ENCODE results near the gene TCAF2. TPM values are rescaled to one million over a fixed set of nuclear protein-coding genes. Genes with fewer than 3 reads are reported as not detected.
"Not testable (repeated sequence)": the region's sequence is repeated elsewhere in the genome, so short reads cannot be mapped to it uniquely, and the experiment has no call there.

Gene TCAF2
- polyA plus RNA-seq, 1 donor from 2014 or later, result 0.28 TPM

GRCh38 chr7:143639372-143639771, 18.6 kb downstream of the TCAF2 start:
- H3K9me2 ChIP-seq (ENCODE audit: insufficient read depth, low read length); H3K9ac ChIP-seq (ENCODE audit: low read length); H2AFZ ChIP-seq (ENCODE audit: low read depth, low read length); H4K20me1 ChIP-seq (ENCODE audit: insufficient read depth); H3K4me3 ChIP-seq (ENCODE audit: low read length); H3K36me3 ChIP-seq (ENCODE audit: insufficient read depth, low read length); H3K27ac ChIP-seq (ENCODE audit: low read length); H3K9me3 ChIP-seq (ENCODE audit: low read length); H3K79me2 ChIP-seq (replicated peaks; ENCODE audit: insufficient read depth, low read length); H3K4me2 ChIP-seq (ENCODE audit: low read length); H3F3A ChIP-seq (ENCODE audit: insufficient read depth, low read length, poor library complexity, severe bottlenecking); H3K27me3 ChIP-seq (ENCODE audit: insufficient read depth, low read depth, low read length): not testable (repeated sequence)

- not testable (repeated sequence) for H3K36me3 ChIP-seq (ENCODE audit: insufficient read depth, low read length); H3K9me2 ChIP-seq (ENCODE audit: insufficient read depth, low read length); H3F3A ChIP-seq (ENCODE audit: insufficient read depth, low read length, poor library complexity, severe bottlenecking); H3K9me3 ChIP-seq (ENCODE audit: low read length); H3K27ac ChIP-seq (ENCODE audit: low read length); H3K9ac ChIP-seq (ENCODE audit: low read length); H3K27me3 ChIP-seq (ENCODE audit: insufficient read depth, low read depth, low read length); H3K4me3 ChIP-seq (ENCODE audit: low read length); H3K79me2 ChIP-seq (replicated peaks; ENCODE audit: insufficient read depth, low read length); H3K4me2 ChIP-seq (ENCODE audit: low read length); H2AFZ ChIP-seq (ENCODE audit: low read depth, low read length); H4K20me1 ChIP-seq (ENCODE audit: insufficient read depth)
Measured at GRCh38 chr7:143640528-143641189, 19.9 kb downstream of the TCAF2 start.

GRCh38 chr7:143646598-143646997, 25.8 kb downstream of the TCAF2 start:
- H3K27ac ChIP-seq (ENCODE audit: low read length); H3K27me3 ChIP-seq (ENCODE audit: insufficient read depth, low read depth, low read length); H3K4me2 ChIP-seq (ENCODE audit: low read length); H3K36me3 ChIP-seq (ENCODE audit: insufficient read depth, low read length); H3K9ac ChIP-seq (ENCODE audit: low read length); H3K9me2 ChIP-seq (ENCODE audit: insufficient read depth, low read length); H3K79me2 ChIP-seq (replicated peaks; ENCODE audit: insufficient read depth, low read length); H4K20me1 ChIP-seq (ENCODE audit: insufficient read depth); H3F3A ChIP-seq (ENCODE audit: insufficient read depth, low read length, poor library complexity, severe bottlenecking); H3K4me3 ChIP-seq (ENCODE audit: low read length); H3K9me3 ChIP-seq (ENCODE audit: low read length); H2AFZ ChIP-seq (ENCODE audit: low read depth, low read length): not testable (repeated sequence)

GRCh38 chr7:143649902-143650301, 29.1 kb downstream of the TCAF2 start:
- not testable (repeated sequence) for H3K27ac ChIP-seq (ENCODE audit: low read length); H3K4me3 ChIP-seq (ENCODE audit: low read length); H3F3A ChIP-seq (ENCODE audit: insufficient read depth, low read length, poor library complexity, severe bottlenecking); H3K36me3 ChIP-seq (ENCODE audit: insufficient read depth, low read length); H3K4me2 ChIP-seq (ENCODE audit: low read length); H3K9me2 ChIP-seq (ENCODE audit: insufficient read depth, low read length); H3K9me3 ChIP-seq (ENCODE audit: low read length); H2AFZ ChIP-seq (ENCODE audit: low read depth, low read length); H3K27me3 ChIP-seq (ENCODE audit: insufficient read depth, low read depth, low read length); H3K79me2 ChIP-seq (replicated peaks; ENCODE audit: insufficient read depth, low read length); H4K20me1 ChIP-seq (ENCODE audit: insufficient read depth); H3K9ac ChIP-seq (ENCODE audit: low read length)

DNA sequence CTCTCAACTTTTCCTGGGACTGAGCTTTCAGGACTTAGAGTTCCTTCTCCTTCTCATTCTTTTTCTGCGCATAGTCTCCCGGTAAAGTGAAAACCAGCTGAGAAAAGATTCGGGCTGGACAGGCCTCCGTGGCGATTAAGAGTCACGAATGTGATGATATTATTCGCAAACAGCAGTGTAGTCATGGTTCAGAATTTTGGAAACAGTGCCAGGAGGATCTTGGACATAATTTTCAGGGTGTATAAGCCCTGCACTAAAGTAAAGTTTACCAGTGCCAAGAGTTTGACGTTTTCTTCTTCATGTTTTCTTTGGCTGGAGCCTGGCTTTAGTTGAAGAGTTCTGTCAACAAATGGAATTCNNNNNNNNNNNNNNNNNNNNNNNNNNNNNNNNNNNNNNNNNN, 29.7 kb downstream of the TCAF2 start:
- H3K27me3 ChIP-seq (ENCODE audit: insufficient read depth, low read depth, low read length); H3K9me3 ChIP-seq (ENCODE audit: low read length); H3K4me3 ChIP-seq (ENCODE audit: low read length): not testable (repeated sequence)

More for the DNA sequence above, 29.7 kb downstream of the TCAF2 start:
- H3F3A ChIP-seq (ENCODE audit: insufficient read depth, low read length, poor library complexity, severe bottlenecking); H4K20me1 ChIP-seq (ENCODE audit: insufficient read depth); H3K9ac ChIP-seq (ENCODE audit: low read length); H3K36me3 ChIP-seq (ENCODE audit: insufficient read depth, low read length); H3K9me2 ChIP-seq (ENCODE audit: insufficient read depth, low read length); H3K27ac ChIP-seq (ENCODE audit: low read length); H2AFZ ChIP-seq (ENCODE audit: low read depth, low read length); H3K79me2 ChIP-seq (replicated peaks; ENCODE audit: insufficient read depth, low read length); H3K4me2 ChIP-seq (ENCODE audit: low read length): not testable (repeated sequence)

Small RNA genes within 50 kb of the gene (small RNA-seq; reads per million reads assigned to genes)
- gene AC073264.2 (0 reads per million in 3 experiments), gene RNU6-162P (0 reads per million in 3 experiments)

Other genes with a start within 250 kb of the TCAF2 start
- 10.0 and 15.8 TPM in 2 replicates for gene ZYX, start 239.6 kb upstream of the TCAF2 start, polyA plus RNA-seq
- gene EPHA1, start 212.1 kb upstream of the TCAF2 start, polyA plus RNA-seq, result not detected in 2 replicates
- not detected in 2 replicates for gene TAS2R60, start 177.5 kb upstream of the TCAF2 start, polyA plus RNA-seq
- not detected in 2 replicates for gene TAS2R41, start 143.1 kb upstream of the TCAF2 start, polyA plus RNA-seq
- not detected in 2 replicates for gene CTAGE15, start 49.2 kb upstream of the TCAF2 start, polyA plus RNA-seq
- gene CTAGE6, start 136.7 kb downstream of the TCAF2 start, polyA plus RNA-seq, result not detected in 2 replicates